Stimulated activated CD8-positive, alpha-beta memory T cell treated with anti-CD3 and anti-CD28 coated beads, Interleukin-7, amount 100 ng/mL, for 48 hours (primary cell): ENCODE results near the gene DERL3.

Experiments used
- DNase-seq, 2 donors: peaks; one replicate each; pipeline ENCODE4 v3.0.0-alpha.2; 2020; ENCODE audit warnings: low read depth in 1 of 2; ENCODE audit errors: extremely low read depth in 1 of 2

The DERL3 gene

DNA sequence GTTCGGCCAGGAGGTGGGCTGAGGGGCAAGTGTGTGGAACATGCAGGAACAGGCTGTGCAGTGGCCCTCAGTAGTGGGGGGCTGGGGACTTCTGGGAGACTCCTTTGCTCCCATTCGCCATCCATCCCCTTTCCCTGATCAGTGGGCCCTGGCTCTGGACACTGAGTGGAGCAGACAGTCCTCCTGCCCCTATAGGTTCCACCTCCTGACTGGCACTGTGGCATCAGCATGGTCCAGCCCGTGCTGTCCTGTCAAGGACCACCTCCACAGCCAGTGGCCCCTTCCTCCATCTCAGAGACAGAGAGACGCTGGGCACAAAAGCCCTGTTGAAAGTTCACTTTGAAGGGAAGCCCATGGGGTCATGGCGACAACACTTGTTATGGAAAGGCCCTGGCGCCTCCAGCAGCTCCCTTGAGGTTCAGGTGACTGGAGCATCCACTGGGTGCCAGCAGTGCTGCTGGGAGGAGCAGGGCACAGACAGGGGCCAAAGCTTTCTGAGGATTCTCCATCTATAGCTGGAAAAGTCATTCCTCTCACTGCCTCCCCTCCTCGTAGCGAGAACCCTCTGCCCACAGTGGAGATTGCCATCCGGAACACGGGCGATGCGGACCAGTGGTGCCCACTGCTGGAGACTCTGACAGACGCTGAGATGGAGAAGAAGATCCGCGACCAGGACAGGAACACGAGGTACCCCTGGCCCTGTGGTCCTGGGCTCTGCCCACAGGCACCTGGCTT is 5.6 kb downstream of the DERL3 start:
- DNase-seq = no peak

GRCh38 chr22:23832226-23833016 is 6.4 kb downstream of the DERL3 start:
- no peak for DNase-seq

GRCh38 chr22:23831781-23832180 is 7.0 kb downstream of the DERL3 start:
- no peak for DNase-seq

DNA sequence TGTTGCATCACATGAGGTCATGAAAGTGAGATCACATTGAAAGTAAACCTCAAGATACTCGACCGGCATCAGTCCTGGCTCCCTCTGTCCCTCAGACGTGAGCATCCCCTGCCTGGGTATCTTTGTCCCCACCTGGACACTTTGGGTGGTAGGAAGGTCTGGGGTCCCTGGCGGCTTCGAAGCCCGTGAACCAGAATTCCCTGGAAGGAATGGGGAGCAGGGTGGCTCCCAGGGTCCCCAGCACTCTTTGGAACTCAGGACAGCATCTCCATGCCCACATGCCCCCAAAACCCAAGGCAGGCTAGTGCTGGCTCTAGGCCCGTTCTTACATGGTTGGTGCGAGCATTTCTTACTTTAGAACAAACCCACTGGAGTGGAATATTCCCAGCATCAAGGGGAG is 7.5 kb downstream of the DERL3 start:
- DNase-seq = no peak

DNA sequence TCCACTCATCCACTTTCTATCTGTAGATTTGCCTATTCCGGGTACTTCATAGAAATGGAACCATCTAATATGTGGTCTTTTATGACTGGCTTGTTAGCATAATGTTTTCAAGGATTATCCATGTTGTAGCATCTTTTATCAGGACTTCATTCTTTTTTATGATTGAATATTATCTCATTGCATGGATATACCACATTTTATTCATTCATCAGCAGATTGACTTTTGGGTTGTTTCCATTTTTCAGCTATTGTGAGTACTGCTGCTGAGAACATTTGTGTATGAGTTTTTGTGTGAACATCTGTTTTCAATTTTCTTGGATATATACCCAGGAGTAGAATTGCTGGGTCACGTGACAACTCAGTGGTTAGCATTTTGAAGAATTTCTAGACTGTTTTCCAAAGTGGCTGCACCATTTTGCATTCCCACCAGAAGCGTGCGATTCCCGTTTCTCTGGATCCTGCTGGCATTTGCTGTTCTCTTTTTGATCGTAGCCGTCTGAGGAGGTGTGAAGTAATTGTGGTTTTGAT is 8.9 kb downstream of the DERL3 start:
- DNase-seq = no peak

GRCh38 chr22:23828800-23829680 is 9.8 kb downstream of the DERL3 start:
- DNase-seq = no peak

GRCh38 chr22:23827351-23827995 is 11.3 kb downstream of the DERL3 start:
- no peak for DNase-seq

- no peak for DNase-seq
Observed at GRCh38 chr22:23826510-23827350, 12.1 kb downstream of the DERL3 start.

DNA sequence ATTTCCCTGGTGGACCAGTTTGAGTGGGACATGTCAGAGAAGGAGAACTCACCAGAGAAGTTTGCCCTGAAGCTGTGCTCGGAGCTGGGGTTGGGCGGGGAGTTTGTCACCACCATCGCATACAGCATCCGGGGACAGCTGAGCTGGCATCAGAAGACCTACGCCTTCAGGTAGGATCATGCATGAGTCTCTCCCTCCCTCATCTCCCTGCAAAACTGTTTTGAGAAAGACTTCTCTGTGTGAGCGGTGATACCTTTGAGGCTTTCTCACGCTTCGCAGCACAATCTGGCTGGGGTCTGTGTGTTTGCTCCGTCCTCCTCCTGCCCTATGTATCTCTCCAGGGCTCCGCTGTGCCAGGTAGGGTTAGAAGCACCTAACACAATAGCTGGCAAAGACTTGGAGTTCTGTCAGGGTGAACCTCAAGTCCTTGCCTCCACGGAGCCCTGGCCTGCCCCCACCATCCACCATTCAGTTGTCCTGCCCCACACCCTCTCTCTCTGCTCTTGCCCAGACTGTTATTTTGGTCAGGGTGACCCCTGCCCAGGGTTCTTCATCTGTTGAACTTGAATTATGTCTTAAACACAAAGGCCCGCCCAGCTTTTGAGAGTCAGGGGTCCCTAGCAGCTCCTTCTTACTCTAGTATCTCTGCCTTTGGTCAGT is 13.4 kb downstream of the DERL3 start:
- DNase-seq = no peak

- DNase-seq = no peak
Observed at GRCh38 chr22:23824476-23825245, 14.1 kb downstream of the DERL3 start.

GRCh38 chr22:23823331-23823791 is 15.4 kb downstream of the DERL3 start:
- no peak for DNase-seq

DNA sequence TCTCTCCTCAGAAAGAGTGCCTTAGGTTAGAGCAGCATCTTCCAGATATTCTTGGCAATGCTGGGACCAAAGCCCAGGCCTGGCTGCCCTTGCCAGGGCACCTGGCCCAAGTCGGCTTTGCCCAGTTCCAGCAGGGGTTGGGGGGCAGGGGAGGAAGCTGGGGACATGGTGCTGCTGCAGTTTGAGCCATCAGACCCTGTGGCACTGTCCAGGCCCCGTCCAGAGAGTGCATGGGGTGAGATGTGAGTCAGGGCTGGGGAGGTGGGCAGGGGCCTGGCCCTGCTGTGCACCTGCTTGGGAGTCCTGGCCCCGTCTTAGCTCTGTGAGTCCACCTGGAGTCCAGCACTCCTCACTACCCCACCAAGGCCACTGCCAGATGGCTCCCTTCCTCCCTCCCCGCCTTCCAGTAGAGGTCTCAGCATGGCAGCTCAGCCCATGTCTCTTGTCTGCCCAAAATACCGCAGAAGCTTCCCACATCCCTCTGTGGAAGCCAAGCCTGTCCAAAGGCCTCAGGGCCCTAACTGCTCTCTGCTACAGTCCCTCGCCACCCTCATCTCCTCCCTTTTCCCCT is 16.6 kb downstream of the DERL3 start:
- DNase-seq = no peak

DNA sequence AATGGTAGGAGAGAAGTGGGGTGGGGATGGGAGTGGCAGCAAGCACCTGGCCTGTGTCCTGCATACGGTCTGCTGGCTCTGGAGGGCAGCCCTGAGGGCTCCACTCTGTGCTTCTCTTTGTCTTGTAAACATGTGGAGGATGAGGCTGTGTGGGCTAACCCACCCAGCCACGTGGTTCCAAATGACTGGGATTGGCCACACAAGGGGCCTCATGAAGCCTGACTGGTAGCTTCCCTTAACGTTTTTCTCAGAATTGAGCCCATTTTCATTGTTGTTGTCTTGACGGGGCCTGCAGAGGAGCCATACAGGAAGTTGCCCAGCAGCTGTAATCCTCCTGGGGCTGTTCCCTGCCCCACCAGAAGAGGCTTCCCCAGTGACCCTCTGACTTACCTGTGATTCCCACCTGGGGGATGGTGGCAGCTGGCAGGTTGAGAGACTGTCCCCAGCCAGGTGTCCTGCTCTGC is 18.0 kb downstream of the DERL3 start:
- no peak for DNase-seq

DNA sequence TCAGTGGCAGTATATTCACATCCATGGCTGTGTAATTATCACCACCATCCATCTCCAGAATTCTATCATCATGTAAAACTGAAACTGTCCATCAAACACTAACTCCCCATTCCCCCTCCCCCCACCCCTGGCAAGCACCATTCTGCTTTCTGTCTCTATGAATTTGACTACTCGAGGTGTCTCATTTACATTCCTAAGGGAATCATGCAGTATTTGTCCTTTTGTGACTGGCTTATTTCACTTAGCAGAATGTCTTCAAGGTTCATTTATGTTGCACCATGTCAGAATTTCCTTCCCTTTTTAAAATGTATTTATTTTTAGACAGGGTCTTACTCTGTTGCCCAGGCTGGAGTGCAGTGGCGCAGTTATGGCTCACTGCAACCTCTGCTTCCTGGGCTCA is 20.3 kb downstream of the DERL3 start:
- no peak for DNase-seq

- DNase-seq = no peak
Observed at GRCh38 chr22:23817146-23817545, 21.7 kb downstream of the DERL3 start.

DNA sequence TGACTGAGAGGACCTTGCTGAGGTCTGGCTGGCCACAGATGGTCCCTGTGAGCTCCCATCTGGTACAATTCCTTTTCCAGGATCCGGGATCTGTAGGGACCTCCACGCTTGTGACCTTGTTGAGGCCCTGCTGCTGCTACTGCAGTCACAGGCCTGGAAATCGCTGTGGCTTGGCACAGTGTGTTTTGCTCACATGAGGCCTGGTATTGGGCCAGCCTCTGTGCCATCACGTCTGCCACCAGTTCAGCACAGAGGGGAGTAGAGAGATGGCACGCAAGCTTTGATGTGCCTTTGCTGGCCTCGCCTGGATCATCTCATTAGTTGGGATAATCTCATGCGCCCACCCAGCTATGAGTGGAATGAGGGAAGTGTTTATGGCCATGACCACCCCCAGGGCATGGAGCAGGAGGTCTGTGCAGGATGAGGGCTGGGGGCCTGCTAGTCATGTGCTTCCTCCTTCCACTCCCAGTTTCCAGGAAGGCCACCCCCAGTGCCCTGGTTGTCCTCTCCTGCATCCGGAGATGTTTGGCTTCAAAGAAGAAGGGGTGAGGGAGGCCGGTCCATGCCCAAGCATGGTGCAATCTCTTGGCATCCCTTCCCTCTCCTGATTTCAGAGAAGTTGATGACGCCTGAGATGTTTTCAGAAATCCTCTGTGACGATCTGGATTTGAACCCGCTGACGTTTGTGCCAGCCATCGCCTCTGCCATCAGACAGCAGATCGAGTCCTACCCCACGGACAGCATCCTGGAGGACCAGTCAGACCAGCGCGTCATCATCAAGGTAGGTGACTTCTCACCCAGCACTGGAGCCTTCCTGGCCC is 22.4 kb downstream of the DERL3 start:
- DNase-seq = no peak

- DNase-seq = no peak
Observed at GRCh38 chr22:23815541-23816155, 23.2 kb downstream of the DERL3 start.
